ENCODE results near the gene CRYL1.

DNA sequence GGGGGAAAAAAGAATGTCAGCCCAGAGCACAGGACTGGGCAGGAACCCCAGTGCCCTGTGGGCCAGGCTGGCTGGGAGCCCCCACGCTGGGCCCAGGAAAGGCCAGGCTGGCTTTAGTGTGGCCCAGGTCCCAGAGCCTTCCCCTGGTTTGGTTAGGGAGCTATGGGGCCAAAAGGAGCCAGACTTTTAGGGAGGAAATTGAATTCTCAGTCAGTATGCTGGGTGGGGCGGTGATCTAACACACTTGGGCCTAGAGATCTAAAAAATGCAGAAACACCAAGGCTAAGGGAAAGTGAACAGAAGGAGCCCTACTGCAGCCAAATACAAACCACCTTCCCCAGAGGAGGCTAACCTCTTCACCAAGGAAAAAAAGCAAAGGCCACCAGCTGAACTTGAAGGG is 137.5 kb downstream of the CRYL1 start:
- TF ChIP-seq, protein P1, sequence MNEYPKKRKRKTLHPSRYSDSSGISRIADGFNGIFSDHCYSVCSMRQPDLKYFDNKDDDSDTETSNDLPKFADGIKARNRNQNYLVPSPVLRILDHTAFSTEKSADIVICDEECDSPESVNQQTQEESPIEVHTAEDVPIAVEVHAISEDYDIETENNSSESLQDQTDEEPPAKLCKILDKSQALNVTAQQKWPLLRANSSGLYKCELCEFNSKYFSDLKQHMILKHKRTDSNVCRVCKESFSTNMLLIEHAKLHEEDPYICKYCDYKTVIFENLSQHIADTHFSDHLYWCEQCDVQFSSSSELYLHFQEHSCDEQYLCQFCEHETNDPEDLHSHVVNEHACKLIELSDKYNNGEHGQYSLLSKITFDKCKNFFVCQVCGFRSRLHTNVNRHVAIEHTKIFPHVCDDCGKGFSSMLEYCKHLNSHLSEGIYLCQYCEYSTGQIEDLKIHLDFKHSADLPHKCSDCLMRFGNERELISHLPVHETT (tag by site-specific recombination; IDR thresholded peaks at IDR 0.05), result no peak
- TF ChIP-seq CTCF (tag by site-specific recombination; IDR thresholded peaks at IDR 0.05) (no peak), ZNF561 (tag by site-specific recombination; IDR thresholded peaks at IDR 0.05; ENCODE audit: borderline replicate concordance) (no peak), ZNF558 (tag by site-specific recombination; IDR thresholded peaks at IDR 0.05) (no peak), YY1 (tag by site-specific recombination; IDR thresholded peaks at IDR 0.05) (no peak), ZNF449 (tag by site-specific recombination; IDR thresholded peaks at IDR 0.05) (no peak), REPIN1 (tag by site-specific recombination; IDR thresholded peaks at IDR 0.05; ENCODE audit: low read depth) (no peak), KLF16 (tag by site-specific recombination; IDR thresholded peaks at IDR 0.05) (no peak), ZSCAN30 (tag by site-specific recombination; IDR thresholded peaks at IDR 0.05) (no peak), GLIS1 (tag by site-specific recombination; IDR thresholded peaks at IDR 0.05) (no peak), ZNF280C (tag by site-specific recombination; IDR thresholded peaks at IDR 0.05) (no peak), KLF8 (tag by site-specific recombination; IDR thresholded peaks at IDR 0.05) (no peak), ZNF549 (tag by site-specific recombination; IDR thresholded peaks at IDR 0.05) (no peak)
- TF ChIP-seq, protein P2, sequence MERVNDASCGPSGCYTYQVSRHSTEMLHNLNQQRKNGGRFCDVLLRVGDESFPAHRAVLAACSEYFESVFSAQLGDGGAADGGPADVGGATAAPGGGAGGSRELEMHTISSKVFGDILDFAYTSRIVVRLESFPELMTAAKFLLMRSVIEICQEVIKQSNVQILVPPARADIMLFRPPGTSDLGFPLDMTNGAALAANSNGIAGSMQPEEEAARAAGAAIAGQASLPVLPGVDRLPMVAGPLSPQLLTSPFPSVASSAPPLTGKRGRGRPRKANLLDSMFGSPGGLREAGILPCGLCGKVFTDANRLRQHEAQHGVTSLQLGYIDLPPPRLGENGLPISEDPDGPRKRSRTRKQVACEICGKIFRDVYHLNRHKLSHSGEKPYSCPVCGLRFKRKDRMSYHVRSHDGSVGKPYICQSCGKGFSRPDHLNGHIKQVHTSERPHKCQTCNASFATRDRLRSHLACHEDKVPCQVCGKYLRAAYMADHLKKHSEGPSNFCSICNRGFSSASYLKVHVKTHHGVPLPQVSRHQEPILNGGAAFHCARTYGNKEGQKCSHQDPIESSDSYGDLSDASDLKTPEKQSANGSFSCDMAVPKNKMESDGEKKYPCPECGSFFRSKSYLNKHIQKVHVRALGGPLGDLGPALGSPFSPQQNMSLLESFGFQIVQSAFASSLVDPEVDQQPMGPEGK (tag by site-specific recombination; IDR thresholded peaks at IDR 0.05), result no peak
